GM10266 (cell line): ENCODE results near the gene FGR.
"Not testable (repeated sequence)": the region's sequence is repeated elsewhere in the genome, so short reads cannot be mapped to it uniquely, and the experiment has no call there.

Source experiments
- DNase-seq: peaks from one replicate; pipeline ENCODE4 v3.0.0; 2012; ENCODE audit errors: extremely low spot score
- CTCF ChIP-seq: IDR thresholded peaks from 2 replicates; pipeline ENCODE4 v1.5.1; 2012; ENCODE audit warnings: mild to moderate bottlenecking, low read depth; ENCODE audit not compliant: control insufficient read depth, insufficient read depth; ENCODE audit errors: missing control alignments

FGR gene

GRCh38 chr1:27634985-27635367 is at the start of gene FGR:
Gene FGR (minus strand): TSS chr1:27635185. CDS start chr1:27623916, 11,269 bp downstream.
- TF ChIP-seq CTCF: no peak
- DNase-seq: no peak

DNA sequence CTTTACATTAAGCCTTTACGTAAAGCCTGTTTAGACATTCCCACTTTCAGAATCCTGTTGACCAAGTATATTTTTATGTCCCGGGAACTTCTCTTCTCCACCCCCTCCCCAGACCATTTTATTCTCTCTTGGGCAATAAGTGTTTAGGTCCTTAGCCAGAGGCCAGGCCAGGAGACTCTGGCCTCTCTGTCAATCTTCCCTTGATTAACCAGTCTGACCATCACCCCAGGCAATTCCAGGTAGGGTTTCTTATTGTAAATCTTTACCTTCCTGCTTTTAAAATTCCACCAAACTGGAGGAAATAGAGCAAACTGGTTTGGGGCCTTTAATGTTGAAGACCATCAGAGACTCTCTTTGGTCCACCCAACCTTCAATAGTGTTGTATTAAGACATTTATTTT is 49.2 kb upstream of the FGR start:
- no peak for TF ChIP-seq CTCF
- no peak for DNase-seq

GRCh38 chr1:27682351-27682944 is 47.5 kb upstream of the FGR start:
- no peak for DNase-seq
- no peak for TF ChIP-seq CTCF

DNA sequence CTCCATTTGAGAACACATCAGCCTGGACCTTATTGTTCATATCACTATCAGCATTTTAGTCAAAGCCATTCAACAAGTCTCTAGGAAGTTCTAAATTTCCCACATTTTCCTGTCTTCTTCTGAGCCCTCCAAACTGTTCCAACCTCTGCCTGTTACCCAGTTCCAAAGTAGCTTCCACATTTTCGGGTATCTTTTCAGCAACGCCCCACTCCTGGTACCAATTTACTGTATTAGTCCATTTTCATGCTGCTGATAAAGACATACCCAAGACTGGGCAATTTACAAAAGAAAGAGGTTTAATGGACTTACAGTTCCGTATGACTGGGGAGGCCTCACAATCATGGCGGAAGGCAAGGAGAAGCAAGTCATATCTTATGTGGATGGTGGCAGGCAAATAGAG is 46.6 kb upstream of the FGR start:
- not testable (repeated sequence) for DNase-seq

GRCh38 chr1:27680225-27680791 is 45.3 kb upstream of the FGR start:
- DNase-seq: not testable (repeated sequence)

- no peak for DNase-seq
- no peak for TF ChIP-seq CTCF
Observed at GRCh38 chr1:27678747-27679146, 43.8 kb upstream of the FGR start.

GRCh38 chr1:27676410-27676809 is 41.4 kb upstream of the FGR start:
- DNase-seq: no peak
- no peak for TF ChIP-seq CTCF

DNA sequence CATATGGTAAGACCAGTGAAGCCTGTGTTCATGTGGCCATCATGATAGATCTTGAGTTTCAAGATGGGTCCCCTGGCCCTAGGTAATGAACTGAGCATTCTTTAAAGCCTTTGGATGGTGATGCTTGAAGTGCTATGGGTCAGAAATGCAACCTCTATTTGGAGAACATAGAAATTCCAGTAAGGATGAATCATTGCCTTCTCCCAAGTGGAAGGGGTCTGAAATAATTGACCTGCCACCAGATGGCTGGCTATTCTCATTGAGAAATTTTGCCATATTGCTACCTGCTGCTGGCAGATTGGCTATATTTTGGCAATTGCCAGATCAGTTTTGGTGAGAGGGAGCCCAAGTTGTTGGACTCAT is 37.7 kb upstream of the FGR start:
- DNase-seq: no peak
- TF ChIP-seq CTCF: no peak
